GM11168 (cell line): ENCODE data around the gene IST1.

Source experiments
- in situ Hi-C: fragments of 300-500 bp; cut with MboI; formaldehyde crosslinking; loops from one replicate; pipeline ENCODE4 v1.12.0; 2022; ENCODE audit warnings: low sequenced_read_pairs; ENCODE audit not compliant: unreplicated experiment

Gene IST1

GRCh38 chr16:71954699-71955195 is 59.4 kb downstream of the IST1 start:
- in situ Hi-C loops = no loop called here

- in situ Hi-C loops = no loop called here
These were observed 61.2 kb downstream of the IST1 start for GRCh38 chr16:71956486-71956885.

DNA sequence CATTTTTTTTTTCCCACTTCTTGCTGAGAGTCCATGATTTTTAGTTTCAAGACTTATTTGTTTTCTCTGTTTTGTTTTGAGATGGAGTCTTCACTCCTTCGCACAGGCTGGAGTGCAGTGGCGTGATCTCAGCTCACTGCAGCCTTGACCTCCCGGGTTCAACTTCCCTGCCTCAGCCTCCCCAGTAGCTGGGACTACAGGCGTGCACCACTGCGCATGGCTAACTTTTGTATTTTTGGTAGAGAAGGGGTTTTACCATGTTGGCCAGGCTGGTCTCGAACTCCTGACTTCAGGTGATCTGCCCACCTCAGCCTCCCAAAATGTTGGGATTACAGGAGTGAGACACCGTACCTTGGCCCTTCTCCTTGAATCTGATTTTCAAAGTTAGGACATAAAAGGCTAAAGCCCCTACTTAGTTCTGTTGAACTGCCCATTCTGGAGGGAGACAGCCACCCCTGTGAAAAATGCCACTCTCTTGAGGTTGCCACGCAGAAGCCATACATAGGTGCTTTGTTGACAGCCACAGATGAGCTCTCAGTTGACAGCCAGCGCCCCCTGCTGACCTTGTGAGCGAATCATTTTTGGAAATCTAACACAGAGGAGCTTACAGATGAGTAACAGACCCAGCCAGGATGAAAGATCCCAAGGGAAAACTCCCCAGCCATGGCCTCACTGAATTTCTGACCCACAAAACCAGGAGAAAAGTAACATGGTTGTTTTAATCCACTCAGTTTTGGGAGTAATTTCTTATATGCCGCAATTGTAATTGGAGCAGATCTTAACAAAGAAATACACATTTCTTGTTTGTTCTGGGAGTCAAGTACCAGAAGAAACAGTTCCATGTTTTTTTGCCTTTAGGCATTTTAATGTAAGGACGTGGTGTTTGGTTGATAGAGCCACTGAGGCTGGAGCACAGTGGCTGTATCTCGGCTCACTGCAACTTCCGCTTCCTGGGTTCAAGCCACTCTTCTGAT is 66.0 kb downstream of the IST1 start:
- in situ Hi-C loops = no loop called here

GRCh38 chr16:71963125-71963875 is 68.0 kb downstream of the IST1 start:
- in situ Hi-C loops = no loop called here

GRCh38 chr16:71965223-71965622 is 69.9 kb downstream of the IST1 start:
- in situ Hi-C loops = no loop called here

DNA sequence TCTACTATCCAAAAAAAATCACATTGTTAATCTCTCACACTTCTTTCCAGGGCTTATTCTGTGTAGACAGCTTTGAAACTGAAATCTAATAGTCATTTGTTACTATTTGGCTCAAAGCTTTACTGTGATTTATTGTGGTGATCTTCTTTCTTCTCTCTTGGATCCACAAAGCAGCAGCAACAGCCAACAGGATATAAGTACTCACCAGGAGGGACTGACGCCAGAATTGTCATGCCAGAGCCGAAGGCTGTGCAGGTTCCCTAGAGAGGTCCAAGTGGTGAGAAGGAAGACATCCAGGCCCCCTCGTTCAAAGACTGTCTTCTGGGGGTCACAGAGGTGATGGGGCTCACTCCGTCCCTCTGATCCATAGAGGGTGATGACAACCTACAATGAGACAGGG is 71.6 kb downstream of the IST1 start:
- in situ Hi-C loops = no loop called here

GRCh38 chr16:71969353-71969752 is 74.0 kb downstream of the IST1 start:
- in situ Hi-C loops = no loop called here

GRCh38 chr16:71971571-71971970 is 76.2 kb downstream of the IST1 start:
- in situ Hi-C loops = no loop called here

DNA sequence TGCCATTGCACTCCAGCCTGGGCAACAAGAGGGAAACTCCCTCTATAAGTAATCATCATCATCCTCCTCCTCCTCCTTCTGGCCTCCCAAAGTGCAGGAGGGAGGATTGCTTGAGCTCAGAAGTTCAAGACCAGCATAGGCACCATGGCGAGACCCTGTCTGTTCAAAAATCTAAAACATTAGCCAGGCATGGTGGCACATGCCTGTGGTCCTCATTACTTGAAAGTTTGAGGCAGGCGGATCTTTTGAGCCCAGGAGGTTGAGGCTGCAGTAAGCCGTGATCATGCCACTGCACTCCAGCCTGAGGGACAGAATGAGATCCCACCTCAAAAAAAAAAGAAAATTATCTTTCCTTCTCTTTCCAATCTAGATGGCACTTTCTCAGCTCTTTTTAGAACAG is 77.0 kb downstream of the IST1 start:
- in situ Hi-C loops = no loop called here

DNA sequence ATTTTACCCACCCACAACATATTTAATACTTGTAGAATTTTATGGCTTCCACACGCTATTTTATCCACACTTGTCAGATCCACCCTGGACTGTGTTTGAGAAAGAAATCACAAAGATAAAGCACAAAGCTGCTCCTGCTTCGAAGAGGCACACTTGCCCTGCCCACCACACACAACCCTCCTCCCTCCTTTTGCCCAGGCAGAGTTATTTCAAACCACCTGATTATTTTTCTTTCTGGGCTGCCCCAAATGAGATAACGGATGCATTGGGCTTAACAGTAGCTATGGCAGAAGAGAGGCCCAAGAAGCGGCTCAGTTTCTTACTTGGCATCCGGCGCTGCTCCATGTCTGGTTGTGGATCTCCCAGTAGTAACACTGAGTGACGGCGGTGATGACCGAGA is 77.7 kb downstream of the IST1 start:
- in situ Hi-C loops = no loop called here

- in situ Hi-C loops = no loop called here
These were observed 78.9 kb downstream of the IST1 start for GRCh38 chr16:71974068-71974818.
